Naive thymus-derived CD8-positive, alpha-beta T cell (primary cell): ENCODE data around the gene CPA5. TPM values are rescaled to one million over a fixed set of nuclear protein-coding genes. Genes with fewer than 3 reads are reported as not detected.

Source experiments
- ATAC-seq, 2 donors: fragments of 150-1000 bp; cut with Tn5 transposase in 1 of 2; sonication (Bioruptor Pico), chemical (Tn5 transposase) in 1 of 2; 1 replicate in 1 of 2; 2 replicates in 1 of 2; pipeline ENCODE4 v1.10.0; 2021; ENCODE audit warnings: mild to moderate bottlenecking in 2 of 2, moderate library complexity in 2 of 2
- POLR2A ChIA-PET: fragments of 350-600 bp; sonication (Branson Sonifier 250); formaldehyde crosslinking; loops from one replicate; lab custom pipeline; 2021; ENCODE audit warnings: antibody characterized with exemption; lab: Charles Lee
- DNase-seq, 10 donors: peaks; one replicate each; pipeline versions ENCODE4 v3.0.0 to v3.0.0-alpha.2; 2020 to 2022
- H3K27ac Mint-ChIP-seq, 10 donors: one replicate each; pipeline ENCODE4 v1.8.0; 2020 to 2022; ENCODE audit warnings: mild to moderate bottlenecking in 10 of 10, mixed read lengths in 10 of 10, moderate library complexity in 4 of 10, inconsistent platforms in 1 of 10
- H3K27me3 Mint-ChIP-seq, 5 donors: one replicate each; pipeline ENCODE4 v1.8.0; 2021 to 2022; ENCODE audit warnings: mixed read lengths in 5 of 5
- H3K36me3 Mint-ChIP-seq, 3 donors: one replicate each; pipeline ENCODE4 v1.8.0; 2020 to 2022; ENCODE audit warnings: mixed read lengths in 3 of 3, mild to moderate bottlenecking in 2 of 3, inconsistent platforms in 1 of 3
- H3K4me1 Mint-ChIP-seq, 4 donors: one replicate each; pipeline ENCODE4 v1.8.0; 2021 to 2022; ENCODE audit warnings: mixed read lengths in 4 of 4
- H3K4me3 Mint-ChIP-seq, 10 donors: one replicate each; pipeline ENCODE4 v1.8.0; 2020 to 2022; ENCODE audit warnings: mild to moderate bottlenecking in 10 of 10, mixed read lengths in 10 of 10, moderate library complexity in 6 of 10, inconsistent platforms in 1 of 10
- H3K9me3 Mint-ChIP-seq, 9 donors: one replicate each; pipeline ENCODE4 v1.8.0; 2020 to 2022; ENCODE audit warnings: mixed read lengths in 9 of 9, mild to moderate bottlenecking in 3 of 9, inconsistent platforms in 1 of 9, moderate library complexity in 1 of 9
- polyA plus RNA-seq, 3 donors: library from polyadenylated mRNA; unstranded; fragments of 300-500 nt; fragmentation: Illumina TruSeq; gene quantifications; one replicate each; pipeline ENCODE4 v1.2.3, GENCODE V29; 2021
- total RNA-seq, 8 experiments: library from RNA in 2 of 8; stranded (reverse) in 2 of 8; gene quantifications; one replicate each; pipeline ENCODE4 v1.2.3 and lab custom pipeline; 2021 to 2026

The CPA5 gene, protein sequence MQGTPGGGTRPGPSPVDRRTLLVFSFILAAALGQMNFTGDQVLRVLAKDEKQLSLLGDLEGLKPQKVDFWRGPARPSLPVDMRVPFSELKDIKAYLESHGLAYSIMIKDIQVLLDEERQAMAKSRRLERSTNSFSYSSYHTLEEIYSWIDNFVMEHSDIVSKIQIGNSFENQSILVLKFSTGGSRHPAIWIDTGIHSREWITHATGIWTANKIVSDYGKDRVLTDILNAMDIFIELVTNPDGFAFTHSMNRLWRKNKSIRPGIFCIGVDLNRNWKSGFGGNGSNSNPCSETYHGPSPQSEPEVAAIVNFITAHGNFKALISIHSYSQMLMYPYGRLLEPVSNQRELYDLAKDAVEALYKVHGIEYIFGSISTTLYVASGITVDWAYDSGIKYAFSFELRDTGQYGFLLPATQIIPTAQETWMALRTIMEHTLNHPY
- total RNA-seq (10 to 100 TPM in 1 of 2 experiments, 1 to 10 TPM in 1; 9.4 to 14.7 TPM), polyA plus RNA-seq (100 to 1,000 TPM in 1 of 3 donors, 10 to 100 TPM in 2; 56.8 to 159 (median 69.2) TPM), total RNA-seq (lab: John Stamatoyannopoulos, UW) (0 to 4.2 (median 0.38) reads per million in 6 experiments)

DNA sequence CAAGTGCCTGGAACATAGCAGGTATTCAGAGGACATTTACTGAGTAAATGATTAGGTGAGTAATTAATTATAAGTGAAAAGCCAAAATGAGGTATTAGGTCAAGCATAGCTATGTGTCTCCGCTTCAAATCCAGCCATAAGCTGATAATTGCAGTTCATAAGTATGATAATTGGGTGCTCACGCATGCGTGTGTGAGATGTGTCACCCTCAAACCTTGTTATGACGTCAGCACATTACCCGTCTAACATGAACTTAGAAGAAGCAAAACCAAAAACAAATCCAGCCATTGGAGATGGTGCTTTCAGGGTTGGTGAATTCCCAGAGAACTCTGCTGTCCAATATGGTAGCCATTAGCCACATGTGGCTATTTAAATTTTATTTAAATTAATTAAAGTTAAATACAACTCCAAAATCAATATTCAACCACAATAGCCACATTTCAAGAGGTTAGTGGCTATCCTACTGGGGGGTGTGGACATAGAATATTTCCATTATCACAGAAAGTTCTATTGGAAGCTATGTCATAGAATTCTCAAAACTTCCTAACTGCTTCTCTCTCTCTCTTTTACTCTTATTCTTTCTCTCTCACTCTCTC is at the start of gene CPA5:
CPA5 (plus strand) TSS at position 546 of the 596 bp plus-strand sequence. CDS start 1,670 bp downstream, outside the sequence.
- peak within 1 kb of the TSS in 1 of 10 donors; percentile 63 for H3K27ac Mint-ChIP-seq
- H3K36me3 Mint-ChIP-seq, result no peaks in the 10 kb centered on the region
- POLR2A ChIA-PET, result no interaction called here
- H3K4me3 Mint-ChIP-seq, result no peak within 1 kb of the TSS
- peaks cover 0 to 4% (median 0%) of the 10 kb centered on the region in 9 donors for H3K9me3 Mint-ChIP-seq
- ATAC-seq (no peak), DNase-seq (no peak)
- H3K4me1 Mint-ChIP-seq, result no peaks in the 10 kb centered on the region
- no peaks in the 10 kb centered on the region for H3K27me3 Mint-ChIP-seq

DNA sequence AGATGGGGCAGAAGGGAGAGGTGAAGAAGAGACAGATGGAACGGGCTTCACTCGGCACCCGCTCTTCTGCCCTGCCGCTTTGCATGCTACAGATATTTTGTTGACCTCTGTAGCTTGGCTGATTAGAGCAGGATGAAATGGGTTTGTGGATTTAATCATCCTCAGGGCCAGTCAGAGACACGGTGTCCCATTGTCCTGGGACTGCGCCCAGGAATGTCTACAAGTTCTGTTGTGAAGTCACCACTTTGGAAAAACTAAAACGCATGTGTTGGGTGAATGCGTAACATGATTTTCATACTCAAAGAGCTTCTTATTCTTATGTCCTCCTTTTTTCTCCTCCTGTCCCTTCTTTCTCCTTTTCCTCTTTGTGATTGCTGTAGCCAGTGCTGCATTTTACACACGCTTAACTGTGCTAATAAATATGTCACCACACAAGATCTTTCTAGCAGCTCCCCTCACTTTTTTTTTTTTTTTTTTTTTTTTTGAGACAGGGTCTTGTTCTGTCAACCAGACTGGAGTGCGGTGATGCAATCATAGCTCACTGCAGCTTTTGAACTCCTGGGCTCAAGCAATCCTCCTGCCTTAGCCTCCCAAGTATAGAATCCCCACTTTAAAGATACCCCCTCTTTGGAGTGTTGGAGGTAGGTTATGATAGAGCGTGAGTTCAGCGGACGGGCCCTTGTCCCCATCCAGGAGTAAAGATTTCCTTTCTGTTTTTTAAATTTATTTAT is 48.2 kb upstream of the CPA5 start:
- Mint-ChIP-seq H3K27ac (peak overlapping the region in 1 of 10 donors; percentile 66), H3K36me3 (no peaks in the 10 kb centered on the region), H3K4me3 (no peak overlapping the region), H3K9me3 (peaks cover 0 to 3% (median 0%) of the 10 kb centered on the region in 9 donors), H3K4me1 (peaks cover 0 to 9% (median 0%) of the 10 kb centered on the region in 4 donors), H3K27me3 (no peaks in the 10 kb centered on the region)
- ATAC-seq, result no peak
- no peak for DNase-seq
- POLR2A ChIA-PET, result interaction anchor here (0.6 kb wide), 2 partner anchors 93 to 123 kb away, joined by 3 to 5 read pairs; no protein-coding TSS in a partner anchor

DNA sequence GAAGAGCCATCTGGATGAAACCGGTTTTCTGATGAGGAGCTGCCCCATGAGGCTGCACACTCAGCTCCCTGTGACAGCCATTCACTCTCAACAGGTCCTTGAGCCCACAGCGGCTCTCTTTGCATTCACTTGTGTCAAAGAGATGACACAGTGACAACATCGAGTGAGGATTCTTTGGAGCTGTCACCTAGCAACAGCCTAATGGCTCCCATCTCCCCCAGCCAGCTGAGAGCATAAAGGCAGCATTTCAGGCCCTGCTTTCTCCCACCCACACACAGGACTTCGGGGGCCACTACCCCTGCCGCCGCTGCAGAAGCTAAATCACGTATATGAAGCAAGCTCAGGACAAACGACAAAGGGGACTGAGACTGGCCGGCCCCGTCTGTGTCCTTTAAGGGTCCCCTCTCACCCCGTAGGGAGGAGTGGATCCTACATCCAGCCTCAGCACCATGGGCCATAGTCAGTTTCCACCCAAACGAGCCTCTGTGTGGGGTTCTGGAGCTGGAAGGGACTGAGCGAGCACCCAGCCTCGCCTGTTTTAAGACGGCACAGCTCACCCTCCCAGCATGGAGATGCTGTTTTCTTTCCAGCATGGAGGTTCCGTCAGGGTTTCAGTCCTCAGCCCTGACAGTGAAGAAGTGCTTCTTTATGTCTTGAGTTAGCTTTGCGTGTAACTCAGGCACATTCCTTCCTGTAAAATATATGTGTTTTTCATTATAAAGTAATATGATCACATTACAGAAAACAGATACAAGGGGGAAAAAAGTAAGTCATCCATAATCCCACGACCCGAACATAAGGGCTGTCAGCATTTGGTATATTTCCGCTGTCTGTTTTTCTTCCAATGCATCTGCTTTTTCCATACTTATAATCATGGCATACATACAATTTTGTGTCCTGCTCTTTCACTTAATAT is 46.7 kb upstream of the CPA5 start:
- no peak for DNase-seq
- no peak overlapping the region for H3K27ac Mint-ChIP-seq
- no peaks in the 10 kb centered on the region for H3K27me3 Mint-ChIP-seq
- no peak for ATAC-seq
- no peak overlapping the region for H3K4me3 Mint-ChIP-seq
- H3K9me3 Mint-ChIP-seq, result peaks cover 0 to 3% (median 0%) of the 10 kb centered on the region in 9 donors
- H3K4me1 Mint-ChIP-seq, result peaks cover 0 to 10% (median 0%) of the 10 kb centered on the region in 4 donors
- POLR2A ChIA-PET, result no interaction called here
- H3K36me3 Mint-ChIP-seq, result no peaks in the 10 kb centered on the region

DNA sequence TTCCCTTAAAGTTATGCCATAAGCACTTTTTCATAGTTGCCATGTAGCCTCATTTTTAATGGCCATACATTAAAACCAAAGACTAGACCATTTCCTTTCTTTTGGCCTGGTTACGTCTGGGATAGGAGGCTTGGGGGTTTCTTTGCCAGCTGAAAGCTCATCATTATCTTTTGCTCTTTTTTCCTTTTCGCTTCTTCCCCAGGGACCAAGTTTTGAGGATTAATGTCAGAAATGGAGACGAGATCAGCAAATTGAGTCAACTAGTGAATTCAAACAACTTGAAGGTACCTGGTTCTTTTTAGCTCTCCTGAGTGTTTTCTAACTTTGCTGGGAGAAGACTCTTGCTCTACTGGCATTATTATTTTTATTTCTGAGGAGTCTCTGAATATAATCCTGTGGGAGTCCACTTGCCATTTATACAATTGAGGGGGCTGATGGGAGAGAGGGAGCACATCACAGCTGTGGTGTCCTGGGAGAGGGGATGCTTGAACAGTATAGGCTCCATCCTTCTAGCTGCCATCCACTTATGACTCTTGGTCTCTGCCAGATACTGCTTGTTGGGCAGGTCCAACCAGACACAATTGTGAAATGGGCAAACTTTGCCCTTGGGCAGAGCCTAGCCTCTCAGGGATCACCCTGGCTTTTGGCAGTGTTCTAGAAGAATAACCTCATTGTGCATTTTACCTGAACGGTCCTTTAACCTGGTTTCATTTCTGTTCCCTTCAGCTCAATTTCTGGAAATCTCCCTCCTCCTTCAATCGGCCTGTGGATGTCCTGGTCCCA is 45.9 kb upstream of the CPA5 start:
- Mint-ChIP-seq H3K9me3 (peaks cover 0 to 3% (median 0%) of the 10 kb centered on the region in 9 donors), H3K27ac (no peak overlapping the region)
- POLR2A ChIA-PET, result no interaction called here

DNA sequence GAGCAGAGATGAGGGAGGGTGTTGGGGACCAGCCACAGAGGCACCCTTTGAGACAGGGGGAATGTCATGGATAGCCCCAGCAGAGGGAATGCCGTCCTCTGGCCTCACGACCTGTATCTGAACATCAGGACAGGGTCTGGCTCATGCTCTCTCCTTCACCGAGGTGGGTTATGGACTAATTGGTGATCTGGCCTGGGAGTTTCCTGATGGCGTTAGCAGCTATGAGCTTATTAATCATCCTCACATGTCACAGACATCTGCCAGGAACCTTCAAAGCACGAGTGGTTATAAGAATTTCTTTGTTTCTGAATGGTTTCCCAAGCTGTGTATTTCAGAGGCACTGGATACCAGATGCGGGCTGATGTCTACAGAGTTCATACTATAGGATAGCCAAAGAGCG is 44.8 kb upstream of the CPA5 start:
- H3K36me3 Mint-ChIP-seq, result no peaks in the 10 kb centered on the region
- H3K4me1 Mint-ChIP-seq, result peaks cover 0 to 11% (median 7%) of the 10 kb centered on the region in 4 donors
- DNase-seq (no peak), ATAC-seq (no peak)
- H3K4me3 Mint-ChIP-seq, result no peak overlapping the region
- no peaks in the 10 kb centered on the region for H3K27me3 Mint-ChIP-seq
- POLR2A ChIA-PET, result interaction anchor here (0.7 kb wide), 1 partner anchor 159 kb away, joined by 4 read pairs; no protein-coding TSS in a partner anchor
- no peak overlapping the region for H3K27ac Mint-ChIP-seq
- H3K9me3 Mint-ChIP-seq, result peaks cover 0 to 3% (median 0%) of the 10 kb centered on the region in 9 donors

More for the DNA sequence above, 45.9 kb upstream of the CPA5 start:
- Mint-ChIP-seq H3K4me1 (peaks cover 0 to 9% (median 3%) of the 10 kb centered on the region in 4 donors), H3K27me3 (no peaks in the 10 kb centered on the region), H3K4me3 (no peak overlapping the region), H3K36me3 (no peaks in the 10 kb centered on the region)
- no peak for ATAC-seq
- no peak for DNase-seq

DNA sequence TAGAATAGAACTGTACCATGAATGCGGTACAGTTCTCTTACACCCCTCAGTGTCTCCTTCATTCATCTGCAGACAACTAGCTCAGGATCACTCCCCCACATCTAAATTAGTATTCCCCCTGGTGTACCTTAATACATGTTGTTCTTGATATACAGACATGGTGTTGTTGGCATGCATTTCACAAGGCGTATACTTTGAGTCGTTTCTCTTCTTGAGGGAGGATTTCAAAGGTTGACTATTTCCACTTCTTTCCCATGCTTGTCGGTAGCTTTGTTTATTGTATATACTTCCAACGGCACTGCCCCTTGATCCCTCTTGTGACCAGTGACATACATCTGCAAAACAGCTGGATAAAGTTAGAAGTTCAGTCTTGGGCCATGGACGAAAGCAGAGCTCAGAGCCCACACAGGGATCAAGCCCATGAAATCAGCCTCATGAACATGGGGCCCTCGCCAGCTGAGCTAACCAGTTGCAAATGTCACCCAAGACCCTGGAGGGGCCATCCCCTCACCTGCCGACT is 43.1 kb upstream of the CPA5 start:
- H3K27ac Mint-ChIP-seq, result no peak overlapping the region
- POLR2A ChIA-PET, result interaction anchor here (0.7 kb wide), 1 partner anchor 165 kb away, joined by 4 read pairs; no protein-coding TSS in a partner anchor
- no peak for ATAC-seq
- peaks cover 0 to 11% (median 4%) of the 10 kb centered on the region in 4 donors for H3K4me1 Mint-ChIP-seq
- no peak overlapping the region for H3K4me3 Mint-ChIP-seq
- peaks cover 0 to 1% (median 0%) of the 10 kb centered on the region in 9 donors for H3K9me3 Mint-ChIP-seq
- H3K36me3 Mint-ChIP-seq, result no peaks in the 10 kb centered on the region
- no peak for DNase-seq
- H3K27me3 Mint-ChIP-seq, result no peaks in the 10 kb centered on the region

DNA sequence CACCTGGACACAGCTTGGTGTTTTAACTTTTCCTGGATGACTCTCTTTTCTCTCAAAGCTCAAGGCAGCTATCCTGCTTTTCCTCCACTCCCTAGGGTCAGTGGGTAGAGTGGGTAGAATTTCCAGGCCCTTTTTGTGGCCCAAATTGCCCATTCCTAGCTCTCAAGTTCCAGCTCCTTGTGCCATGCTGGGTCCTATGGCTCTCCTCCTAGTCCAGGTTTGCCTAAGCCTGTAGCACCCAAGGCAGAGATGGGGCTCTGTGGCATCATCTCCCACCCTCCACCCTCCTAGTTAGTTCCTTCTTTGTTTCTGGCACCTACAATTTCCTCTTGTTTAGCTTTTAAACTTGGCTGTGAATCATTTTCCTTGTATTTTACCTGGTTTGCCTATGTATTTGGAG is 42.0 kb upstream of the CPA5 start:
- no peaks in the 10 kb centered on the region for H3K27me3 Mint-ChIP-seq
- no peaks in the 10 kb centered on the region for H3K36me3 Mint-ChIP-seq
- peaks cover 0 to 1% (median 0%) of the 10 kb centered on the region in 9 donors for H3K9me3 Mint-ChIP-seq
- H3K4me1 Mint-ChIP-seq, result peaks cover 0 to 11% (median 4%) of the 10 kb centered on the region in 4 donors
- ATAC-seq, result no peak
- H3K4me3 Mint-ChIP-seq, result no peak overlapping the region
- no peak for DNase-seq
- POLR2A ChIA-PET, result no interaction called here
- peak overlapping the region in 1 of 10 donors; percentile 37 for H3K27ac Mint-ChIP-seq

DNA sequence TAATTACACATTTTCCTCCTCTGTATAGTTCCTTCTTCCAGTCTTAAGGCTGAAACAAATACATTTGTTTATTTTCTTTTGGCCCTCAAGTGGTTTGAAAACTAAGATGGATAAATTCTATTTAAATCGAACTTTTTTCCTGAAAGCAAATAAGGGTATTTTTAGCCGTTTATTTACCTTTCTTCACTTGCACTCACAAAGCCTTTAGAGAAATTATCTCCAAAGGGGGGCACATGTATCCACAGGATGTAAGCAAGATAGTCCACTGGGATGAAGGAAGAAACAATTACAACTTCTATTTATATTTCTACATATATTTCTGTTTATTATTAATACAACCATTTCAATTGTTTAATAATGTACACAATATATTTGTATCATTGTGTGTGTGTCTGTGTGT is 41.5 kb upstream of the CPA5 start:
- POLR2A ChIA-PET, result no interaction called here
- H3K36me3 Mint-ChIP-seq, result no peaks in the 10 kb centered on the region
- H3K27ac Mint-ChIP-seq, result peak overlapping the region in 1 of 10 donors; percentile 66
- H3K27me3 Mint-ChIP-seq, result no peaks in the 10 kb centered on the region
- ATAC-seq, result no peak
- peaks cover 0 to 1% (median 0%) of the 10 kb centered on the region in 9 donors for H3K9me3 Mint-ChIP-seq
- H3K4me1 Mint-ChIP-seq, result peaks cover 0 to 11% (median 4%) of the 10 kb centered on the region in 4 donors
- no peak overlapping the region for H3K4me3 Mint-ChIP-seq
- no peak for DNase-seq

DNA sequence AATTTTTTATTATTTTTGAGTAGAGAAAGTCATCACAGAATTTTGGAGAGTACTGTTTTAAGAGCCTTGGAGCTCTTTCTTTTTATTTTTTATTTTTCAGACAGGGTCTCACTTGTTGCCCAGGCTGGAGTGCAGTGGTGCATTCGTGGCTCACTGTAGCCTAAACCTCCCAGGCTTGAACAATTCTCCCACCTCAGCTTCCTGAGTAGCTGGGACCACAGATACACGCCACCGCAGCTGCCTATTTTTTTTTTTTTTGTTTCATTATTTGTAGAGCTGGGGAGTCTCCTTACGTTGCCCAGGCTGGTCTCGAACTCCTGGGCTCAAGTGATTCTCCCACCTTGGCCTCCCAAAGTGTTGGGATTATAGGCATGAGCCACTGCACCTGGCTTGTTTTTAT is 41.1 kb upstream of the CPA5 start:
- peaks cover 0 to 11% (median 4%) of the 10 kb centered on the region in 4 donors for H3K4me1 Mint-ChIP-seq
- peak overlapping the region in 1 of 10 donors; percentile 66 for H3K27ac Mint-ChIP-seq
- H3K27me3 Mint-ChIP-seq, result no peaks in the 10 kb centered on the region
- DNase-seq (peak in 1 of 10 donors; percentile 3), ATAC-seq (no peak)
- peaks cover 0 to 1% (median 0%) of the 10 kb centered on the region in 9 donors for H3K9me3 Mint-ChIP-seq
- POLR2A ChIA-PET, result no interaction called here
- no peak overlapping the region for H3K4me3 Mint-ChIP-seq
- H3K36me3 Mint-ChIP-seq, result no peaks in the 10 kb centered on the region

DNA sequence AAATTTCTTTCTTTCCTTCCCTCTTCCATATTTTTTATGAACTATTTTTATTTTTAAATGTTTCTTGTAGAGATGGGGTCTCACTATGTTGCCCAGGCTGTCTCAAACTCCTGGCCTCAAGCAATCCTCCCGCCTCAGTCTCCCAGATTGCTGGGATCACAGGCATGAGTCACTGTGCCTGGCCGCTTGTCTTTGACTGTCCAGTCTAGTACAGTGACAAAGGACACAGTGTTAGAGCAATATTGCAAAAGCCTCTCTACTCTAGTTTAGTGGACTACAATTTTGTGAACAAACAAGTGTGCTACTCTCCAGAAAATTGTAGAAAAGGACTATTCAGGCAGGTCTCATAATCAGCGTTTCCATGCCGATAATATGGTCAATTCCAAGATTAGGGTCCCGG is 40.6 kb upstream of the CPA5 start:
- peaks cover 0 to 11% (median 4%) of the 10 kb centered on the region in 4 donors for H3K4me1 Mint-ChIP-seq
- DNase-seq (no peak), ATAC-seq (no peak)
- H3K36me3 Mint-ChIP-seq, result no peaks in the 10 kb centered on the region
- peaks cover 0 to 1% (median 0%) of the 10 kb centered on the region in 9 donors for H3K9me3 Mint-ChIP-seq
- H3K27me3 Mint-ChIP-seq, result no peaks in the 10 kb centered on the region
- peak overlapping the region in 1 of 10 donors; percentile 20 for H3K4me3 Mint-ChIP-seq
- peak overlapping the region in 2 of 10 donors; percentile 46 to 66 for H3K27ac Mint-ChIP-seq
- POLR2A ChIA-PET, result no interaction called here

DNA sequence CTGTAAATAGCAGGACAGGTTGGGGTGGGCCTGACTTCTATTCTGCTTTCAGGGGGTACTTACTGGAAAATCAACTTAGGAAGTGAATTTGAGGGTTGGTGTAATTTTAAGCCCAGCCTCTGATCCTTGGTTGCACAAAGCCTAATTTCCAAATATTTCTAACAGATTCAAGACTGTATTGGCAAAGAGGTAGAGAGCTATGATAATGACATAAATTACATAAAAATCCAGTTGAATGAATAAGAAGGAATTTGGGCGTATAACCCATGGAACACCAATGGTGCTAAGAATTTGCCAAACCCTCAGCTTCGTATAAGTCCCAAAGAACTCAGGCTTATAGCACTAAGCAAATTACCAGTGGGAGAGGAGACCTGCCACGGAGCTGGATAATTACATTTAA is 39.7 kb upstream of the CPA5 start:
- Mint-ChIP-seq H3K27ac (no peak overlapping the region), H3K36me3 (no peaks in the 10 kb centered on the region), H3K4me1 (peaks cover 0 to 11% (median 4%) of the 10 kb centered on the region in 4 donors), H3K4me3 (no peak overlapping the region), H3K9me3 (peaks cover 0 to 1% (median 0%) of the 10 kb centered on the region in 9 donors), H3K27me3 (no peaks in the 10 kb centered on the region)
- ATAC-seq, result no peak
- DNase-seq, result no peak
- POLR2A ChIA-PET, result no interaction called here
